CD4-positive, alpha-beta T cell treated with Interleukin-6 at 100 ng/mL for 8 hours (primary cell): Measurements from ENCODE around the gene SMARCA1.
"Not testable (repeated sequence)": the region's sequence is repeated elsewhere in the genome, so short reads cannot be mapped to it uniquely, and the experiment has no call there.

Source experiments
- DNase-seq: peaks from one replicate; pipeline ENCODE4 v3.0.0-alpha.2; 2020; ENCODE audit warnings: mixed read lengths, low spot score

The SMARCA1 gene, protein sequence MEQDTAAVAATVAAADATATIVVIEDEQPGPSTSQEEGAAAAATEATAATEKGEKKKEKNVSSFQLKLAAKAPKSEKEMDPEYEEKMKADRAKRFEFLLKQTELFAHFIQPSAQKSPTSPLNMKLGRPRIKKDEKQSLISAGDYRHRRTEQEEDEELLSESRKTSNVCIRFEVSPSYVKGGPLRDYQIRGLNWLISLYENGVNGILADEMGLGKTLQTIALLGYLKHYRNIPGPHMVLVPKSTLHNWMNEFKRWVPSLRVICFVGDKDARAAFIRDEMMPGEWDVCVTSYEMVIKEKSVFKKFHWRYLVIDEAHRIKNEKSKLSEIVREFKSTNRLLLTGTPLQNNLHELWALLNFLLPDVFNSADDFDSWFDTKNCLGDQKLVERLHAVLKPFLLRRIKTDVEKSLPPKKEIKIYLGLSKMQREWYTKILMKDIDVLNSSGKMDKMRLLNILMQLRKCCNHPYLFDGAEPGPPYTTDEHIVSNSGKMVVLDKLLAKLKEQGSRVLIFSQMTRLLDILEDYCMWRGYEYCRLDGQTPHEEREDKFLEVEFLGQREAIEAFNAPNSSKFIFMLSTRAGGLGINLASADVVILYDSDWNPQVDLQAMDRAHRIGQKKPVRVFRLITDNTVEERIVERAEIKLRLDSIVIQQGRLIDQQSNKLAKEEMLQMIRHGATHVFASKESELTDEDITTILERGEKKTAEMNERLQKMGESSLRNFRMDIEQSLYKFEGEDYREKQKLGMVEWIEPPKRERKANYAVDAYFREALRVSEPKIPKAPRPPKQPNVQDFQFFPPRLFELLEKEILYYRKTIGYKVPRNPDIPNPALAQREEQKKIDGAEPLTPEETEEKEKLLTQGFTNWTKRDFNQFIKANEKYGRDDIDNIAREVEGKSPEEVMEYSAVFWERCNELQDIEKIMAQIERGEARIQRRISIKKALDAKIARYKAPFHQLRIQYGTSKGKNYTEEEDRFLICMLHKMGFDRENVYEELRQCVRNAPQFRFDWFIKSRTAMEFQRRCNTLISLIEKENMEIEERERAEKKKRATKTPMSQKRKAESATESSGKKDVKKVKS

DNA sequence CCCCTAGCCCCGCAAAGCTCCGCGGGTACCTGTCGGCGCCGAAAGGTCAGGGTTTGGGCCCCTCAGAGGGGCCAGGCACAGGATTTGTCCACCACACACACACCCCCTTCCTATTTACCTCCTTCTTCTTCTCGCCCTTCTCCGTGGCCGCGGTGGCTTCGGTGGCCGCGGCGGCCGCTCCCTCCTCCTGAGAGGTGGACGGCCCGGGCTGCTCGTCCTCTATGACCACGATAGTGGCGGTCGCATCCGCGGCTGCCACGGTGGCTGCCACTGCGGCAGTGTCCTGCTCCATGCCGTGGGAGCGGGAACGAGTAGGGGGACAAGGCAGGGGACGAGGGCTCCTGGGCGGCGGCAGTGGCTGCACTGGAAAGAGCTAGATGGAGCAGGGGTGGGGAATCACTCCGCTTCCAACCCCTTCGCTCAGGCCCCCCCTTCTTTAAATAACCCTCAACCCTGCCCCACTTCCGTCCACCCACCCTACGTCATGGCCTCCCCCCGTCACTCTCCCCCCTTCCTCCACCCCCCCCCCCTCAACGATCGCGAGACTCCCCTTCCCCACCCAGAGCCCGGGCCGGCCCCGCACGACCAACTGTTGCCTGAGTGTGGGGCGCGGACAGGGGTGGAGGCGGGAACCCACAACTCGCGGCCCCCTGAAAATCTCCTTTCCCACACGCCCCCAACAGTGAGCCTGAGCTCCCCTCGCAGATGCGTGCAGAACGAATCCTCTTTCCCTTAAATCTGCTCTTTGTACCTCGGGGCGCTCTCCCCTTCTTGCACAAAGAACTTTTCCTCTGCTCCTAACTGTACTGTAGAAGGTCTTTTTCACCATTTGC, at the start of gene SMARCA1:
TSS of gene SMARCA1 (minus strand) at position 412 of the 833 bp plus-strand sequence. CDS start at position 292, 120 bp downstream.
- no peak for DNase-seq

DNA sequence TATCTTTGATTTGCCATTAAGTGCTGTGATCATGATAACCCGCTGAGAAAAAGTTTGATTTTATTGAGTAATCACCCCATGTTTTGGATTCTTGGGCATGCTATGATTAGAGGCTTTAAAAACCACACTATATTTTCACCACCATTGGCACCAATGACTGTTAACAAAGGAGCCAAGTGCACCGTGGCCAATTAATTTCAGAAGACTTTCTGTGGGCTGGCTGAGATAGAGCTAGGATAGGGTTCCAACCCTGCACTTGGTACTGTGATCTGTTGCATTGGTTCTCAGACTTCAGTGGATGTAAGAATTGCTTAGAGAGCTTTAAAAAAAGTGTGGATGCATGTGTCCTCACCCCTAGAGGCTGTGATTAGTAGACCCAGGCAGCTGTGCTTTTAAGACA, 49.1 kb upstream of the SMARCA1 start:
- no peak for DNase-seq

DNA sequence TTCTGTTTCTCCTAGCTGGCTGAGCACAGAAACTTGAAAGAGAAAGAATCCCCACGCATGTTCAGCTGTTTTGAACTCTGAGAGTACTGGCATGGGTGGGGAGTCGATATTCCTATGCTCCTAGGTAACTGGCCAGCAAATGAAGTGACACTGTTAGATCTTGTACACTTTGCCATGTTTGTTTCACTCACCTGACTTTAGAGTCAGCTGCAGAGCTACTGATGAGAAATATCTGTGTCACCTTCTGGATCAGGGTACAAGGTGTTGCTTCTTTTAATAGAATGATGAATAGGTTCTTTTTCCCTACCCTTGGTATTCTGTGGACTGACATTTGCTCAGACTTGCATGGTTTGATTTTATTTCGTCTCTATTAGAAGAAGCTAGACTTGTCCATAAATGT, 45.1 kb upstream of the SMARCA1 start:
- no peak for DNase-seq

DNA sequence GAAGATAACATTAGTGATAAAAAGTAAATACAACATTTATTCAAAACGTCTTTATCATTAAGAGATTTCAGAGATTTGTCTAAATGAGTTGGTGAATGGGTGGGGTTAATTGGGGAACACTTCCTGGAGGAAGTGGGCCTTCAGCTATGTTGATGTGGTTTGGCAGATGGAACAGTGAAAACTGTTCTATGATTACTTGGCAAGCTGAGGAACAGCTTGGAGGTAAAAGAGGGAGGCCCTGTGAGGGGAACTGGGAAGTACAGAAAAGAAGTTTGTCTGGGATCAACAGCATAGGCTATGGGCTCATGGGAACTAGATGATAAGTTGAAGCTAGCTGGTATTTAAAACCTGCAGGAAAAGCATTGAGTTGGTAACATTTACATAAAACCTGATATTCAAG, 42.8 kb upstream of the SMARCA1 start:
- DNase-seq, result no peak

DNA sequence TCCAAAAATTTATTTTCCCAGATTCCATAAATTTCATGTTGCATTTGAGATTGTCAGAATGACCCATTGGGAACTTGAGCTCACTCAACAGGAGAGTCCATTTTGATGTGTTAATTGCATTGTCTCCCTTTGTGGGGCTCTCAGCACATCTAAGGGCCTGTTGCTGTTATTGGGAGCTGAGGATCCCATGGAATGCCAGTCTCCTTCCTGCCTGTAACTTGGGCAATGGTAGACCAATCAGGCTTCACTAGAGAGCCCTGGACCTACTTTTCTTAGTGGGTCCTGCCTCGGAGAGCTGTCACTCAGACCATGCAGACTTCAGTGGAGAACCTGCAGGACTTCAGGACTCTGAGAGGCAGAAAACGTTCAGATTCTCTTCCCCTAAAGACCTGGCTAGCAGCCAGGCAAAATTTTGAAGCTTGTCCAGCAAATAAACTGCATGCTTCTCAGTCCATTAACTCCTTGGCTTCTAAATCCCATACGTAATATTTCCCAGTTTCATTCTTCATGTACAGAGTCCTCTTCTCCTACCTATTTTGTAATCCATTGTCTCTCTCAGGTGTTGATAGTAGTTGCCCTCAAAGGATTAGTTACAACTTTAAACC, 41.9 kb upstream of the SMARCA1 start:
- no peak for DNase-seq

DNA sequence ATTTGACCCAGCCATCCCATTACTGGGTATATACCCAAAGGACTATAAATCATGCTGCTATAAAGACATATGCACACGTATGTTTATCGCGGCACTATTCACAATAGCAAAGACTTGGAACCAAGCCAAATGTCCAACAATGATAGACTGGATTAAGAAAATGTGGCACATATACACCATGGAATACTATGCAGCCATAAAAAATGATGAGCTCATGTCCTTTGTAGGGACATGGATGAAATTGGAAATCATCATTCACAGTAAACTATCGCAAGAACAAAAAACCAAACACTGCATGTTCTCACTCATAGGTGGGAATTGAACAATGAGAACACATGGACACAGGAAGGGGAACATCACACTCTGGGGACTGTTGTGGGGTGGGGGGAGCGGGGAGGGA, 41.1 kb upstream of the SMARCA1 start:
- not testable (repeated sequence) for DNase-seq

DNA sequence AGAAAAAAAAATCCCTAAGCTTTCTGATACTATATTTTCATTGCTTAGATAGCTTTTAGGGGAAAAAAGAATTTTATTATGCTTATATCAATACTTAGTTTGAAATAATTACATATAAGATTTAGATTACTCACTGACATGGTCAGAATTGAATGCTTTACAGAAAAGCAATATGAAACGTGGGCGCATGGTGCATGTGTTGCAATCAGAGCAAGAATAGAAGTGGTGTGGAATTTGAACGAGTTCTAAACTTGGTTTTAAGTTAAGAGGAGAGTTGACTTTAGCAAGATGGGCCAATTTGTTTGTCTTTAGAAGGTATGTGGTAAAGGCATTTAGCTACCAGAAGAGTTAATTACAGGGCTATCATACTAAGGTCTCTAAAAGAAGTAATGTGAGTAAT, 38.2 kb upstream of the SMARCA1 start:
- DNase-seq, result no peak

DNA sequence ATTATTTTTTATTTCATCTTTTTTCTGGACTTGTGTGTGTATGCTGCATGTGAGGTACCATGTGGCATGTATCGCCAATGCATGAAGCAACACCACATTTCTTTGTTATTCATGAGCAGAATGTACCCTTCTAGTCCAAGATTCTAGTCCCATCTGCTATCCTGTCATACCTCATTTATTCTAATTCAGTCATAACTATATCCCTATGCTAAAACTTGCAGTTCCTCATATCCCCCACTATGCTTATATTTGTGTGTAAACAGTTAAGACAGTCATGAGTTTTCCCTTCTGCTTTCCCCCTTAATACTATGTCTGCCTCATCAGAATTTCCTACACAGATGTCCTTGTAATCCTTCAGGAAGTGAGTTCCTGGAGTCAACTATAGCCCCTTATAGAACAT, 36.5 kb upstream of the SMARCA1 start:
- no peak for DNase-seq

DNA sequence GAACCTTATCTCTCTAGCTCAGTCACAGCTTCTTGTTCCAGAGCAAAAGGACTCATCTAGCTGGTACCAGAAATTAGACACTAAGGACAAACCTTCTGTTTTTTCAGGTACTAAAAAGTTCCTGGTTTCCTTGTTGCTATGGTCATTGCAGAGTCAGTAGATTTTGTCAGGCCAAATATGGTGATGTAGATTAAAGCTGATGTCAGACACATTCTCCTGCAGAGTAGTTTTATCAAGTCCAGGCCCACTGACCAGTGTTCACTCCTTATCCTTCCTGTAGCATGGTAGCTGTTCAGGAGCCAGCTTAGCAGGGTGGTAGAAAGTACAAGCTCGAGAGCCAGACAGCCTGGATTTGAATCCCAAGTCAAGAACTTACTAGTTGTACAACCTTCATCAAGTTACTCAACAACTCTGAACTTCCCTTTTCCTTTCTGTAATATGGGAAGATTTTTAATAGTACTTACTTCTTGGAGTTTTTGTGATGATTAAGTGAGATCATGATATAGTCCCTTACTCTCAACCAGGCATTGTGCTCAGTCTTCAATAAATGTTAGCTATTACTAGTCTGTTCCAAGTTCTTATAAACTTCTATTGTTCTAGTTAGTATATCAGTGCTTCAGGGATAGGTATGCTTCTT, 34.7 kb upstream of the SMARCA1 start:
- no peak for DNase-seq

DNA sequence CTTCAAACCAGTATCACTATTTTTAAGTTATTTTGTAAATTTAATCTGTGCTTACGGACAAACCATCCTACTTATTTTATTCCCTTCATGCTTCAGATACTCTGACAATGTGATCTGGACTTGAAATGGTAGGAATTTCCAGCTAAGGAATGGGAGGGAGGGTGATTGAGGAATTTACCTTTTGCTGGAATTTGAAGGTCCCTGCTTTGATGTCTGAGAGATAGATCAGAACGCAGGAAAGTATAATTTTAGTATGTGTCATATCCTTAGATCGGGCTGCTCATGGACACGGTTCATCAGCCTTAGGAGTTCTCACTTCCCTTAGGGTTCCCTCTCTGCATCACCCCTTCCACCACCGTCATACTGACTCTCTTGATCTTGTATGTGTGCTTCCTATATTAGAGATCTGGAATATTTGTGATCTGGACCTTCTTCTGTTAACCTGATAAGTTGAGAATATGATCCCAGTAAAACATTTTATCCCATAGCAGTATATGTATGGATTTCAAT, 33.6 kb upstream of the SMARCA1 start:
- no peak for DNase-seq

DNA sequence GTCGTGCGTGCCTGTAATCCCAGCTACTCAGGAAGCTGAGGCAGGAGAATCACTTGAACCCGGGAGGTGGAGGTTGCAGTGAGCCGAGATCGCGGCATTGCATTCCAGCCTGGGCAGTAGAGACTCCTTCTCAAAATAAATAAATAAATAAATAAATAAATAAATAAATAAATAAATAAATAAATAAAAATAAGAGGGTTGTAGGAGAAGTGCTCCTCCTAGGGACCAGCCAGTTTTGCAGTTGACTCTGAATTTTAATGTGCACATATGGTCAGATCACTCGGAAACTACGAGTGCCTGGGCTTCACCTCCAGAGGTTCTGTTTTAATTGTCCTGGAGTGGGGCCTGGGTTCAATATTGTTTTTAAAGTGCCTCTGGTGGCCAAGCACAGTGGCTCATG, 31.5 kb upstream of the SMARCA1 start:
- DNase-seq, result not testable (repeated sequence)

DNA sequence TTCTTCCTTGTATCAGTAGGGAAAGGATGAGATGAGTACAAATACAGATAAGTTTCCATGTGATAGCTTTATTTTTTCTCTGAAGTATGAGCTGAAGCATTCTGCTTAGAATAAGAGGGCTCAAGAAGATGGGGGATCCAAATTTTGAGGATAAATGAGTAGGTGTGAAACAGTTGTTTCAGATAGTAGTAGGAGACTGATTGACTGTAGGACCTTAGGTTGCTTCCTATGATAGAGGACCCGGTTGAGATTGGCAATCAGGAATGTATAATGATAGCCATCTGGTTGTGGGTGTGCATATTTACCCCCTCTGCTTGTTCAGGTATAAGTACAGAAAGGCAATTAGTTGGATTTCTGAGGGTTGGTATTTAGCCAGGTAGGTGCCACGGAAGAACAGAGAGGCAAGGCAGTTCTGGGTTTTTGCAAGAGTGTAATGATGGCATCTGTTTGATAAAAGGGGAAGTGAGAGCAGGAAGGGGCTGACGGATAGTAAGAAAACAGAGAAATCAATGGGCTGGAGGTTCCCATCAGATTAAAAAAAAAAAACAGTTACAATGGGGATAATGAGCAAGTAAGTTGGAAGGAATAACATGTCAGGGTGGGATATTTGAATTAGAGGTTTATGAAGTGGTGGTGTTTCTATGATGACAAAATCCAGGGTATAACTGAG, 30.5 kb upstream of the SMARCA1 start:
- DNase-seq, result no peak

DNA sequence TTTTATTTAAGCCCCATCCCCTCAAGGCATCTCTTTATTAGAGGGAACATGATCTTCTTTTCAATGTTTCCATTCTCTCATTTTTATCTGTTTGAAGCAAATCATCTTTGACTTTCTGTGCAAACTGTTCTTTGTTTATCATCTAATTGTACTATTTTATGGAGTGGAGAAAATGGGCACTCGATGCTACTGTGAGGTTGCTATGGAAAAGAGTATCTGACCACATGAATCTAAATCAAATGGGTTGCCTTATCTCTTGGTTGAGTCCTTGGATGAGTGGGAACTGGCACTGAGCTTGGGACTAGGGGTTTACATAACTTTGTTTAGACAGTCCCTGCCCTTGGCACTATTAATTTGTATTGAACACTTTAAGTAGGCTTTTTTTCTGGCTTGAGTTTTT, 25.8 kb upstream of the SMARCA1 start:
- no peak for DNase-seq

DNA sequence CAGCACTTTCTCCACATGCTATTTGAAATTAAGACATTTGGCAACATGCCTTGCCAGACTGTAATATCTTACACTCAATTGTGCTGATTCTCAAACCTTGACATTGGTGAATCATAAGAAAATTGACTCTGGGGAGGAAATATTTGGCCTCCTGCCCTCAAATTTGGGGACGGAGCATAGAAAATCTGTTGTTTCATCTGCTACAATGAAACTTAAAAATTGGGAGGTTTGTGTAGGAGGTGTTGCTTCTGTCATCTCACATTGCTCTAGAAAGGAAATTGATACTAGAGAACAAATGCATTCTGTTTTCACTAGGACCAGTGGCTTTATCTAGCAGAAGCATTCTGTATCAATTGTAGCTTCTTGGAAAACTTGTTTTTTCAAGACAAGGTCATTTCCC, 22.1 kb upstream of the SMARCA1 start:
- DNase-seq, result no peak

DNA sequence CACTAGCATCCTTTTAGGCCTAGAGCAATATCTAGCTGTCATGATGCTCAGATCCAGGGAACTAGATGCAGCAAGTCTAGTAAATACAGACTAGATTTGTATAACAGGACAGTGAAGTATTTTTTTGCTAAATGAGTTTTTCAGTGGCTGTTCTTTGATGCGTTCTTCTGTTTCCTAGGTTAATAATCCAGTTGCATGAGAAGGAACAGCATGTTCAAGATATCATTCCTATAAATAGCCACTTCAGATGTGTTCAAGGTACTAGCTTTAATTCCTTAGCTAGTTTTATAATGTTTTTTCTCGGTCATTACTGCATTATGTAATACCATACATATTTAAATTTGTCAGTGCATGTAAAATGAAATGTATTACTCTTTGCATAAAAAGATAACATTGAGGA, 21.5 kb upstream of the SMARCA1 start:
- DNase-seq, result no peak

DNA sequence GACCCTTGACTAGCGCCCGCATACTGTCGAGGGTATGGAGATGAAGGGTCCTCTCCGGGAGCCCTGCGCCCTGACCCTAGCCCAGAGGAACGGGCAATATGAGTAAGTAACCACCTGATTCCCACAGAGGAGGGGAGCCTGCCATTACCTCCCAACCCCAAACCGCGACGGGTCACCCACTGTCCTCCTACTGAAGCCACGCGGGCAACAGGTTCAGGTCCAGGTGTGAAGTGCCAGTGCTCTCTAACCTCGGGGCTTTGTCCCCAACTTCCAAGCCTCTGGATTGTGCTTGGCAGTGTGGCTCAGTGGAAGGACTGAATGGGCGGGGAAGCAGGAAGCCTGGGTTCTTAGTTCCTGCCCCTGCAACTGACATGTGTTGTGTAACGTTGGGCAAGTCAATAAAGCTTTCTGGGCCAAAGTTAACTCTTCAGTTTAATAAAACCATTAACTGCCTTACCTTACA, 17.5 kb upstream of the SMARCA1 start:
- DNase-seq, result no peak

DNA sequence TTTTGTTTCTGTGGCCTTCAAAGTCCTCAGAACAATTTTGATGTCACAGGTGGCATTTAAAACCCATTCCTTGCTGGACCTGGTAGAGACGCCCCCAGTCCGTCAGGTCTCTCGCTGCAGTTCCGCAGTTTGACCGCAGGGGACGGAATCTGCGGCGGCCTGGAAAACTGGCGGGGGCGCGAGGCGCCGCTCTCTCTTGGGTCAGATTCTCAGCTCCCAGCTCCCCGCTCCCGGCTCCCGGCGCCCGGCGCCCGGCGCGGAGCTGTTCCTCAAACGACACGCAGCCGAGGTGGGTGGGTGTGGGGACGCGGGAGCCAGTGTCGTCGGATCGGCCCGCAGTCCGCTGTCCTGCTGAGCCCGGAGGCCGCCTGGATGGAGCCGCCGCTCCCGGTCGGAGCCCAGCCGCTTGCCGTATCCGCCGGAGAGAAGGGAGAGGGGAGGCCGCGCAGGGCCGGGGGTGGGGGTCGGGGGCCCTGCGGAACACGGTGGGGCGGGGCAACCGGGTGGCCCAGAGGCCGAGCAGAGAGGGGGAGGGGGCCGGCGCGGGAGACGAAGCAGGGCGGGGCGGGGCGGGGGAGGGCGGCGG, 16.9 kb upstream of the SMARCA1 start, which contains the start of gene OCRL:
TSS of gene OCRL (plus strand) at position 192 of the 586 bp plus-strand sequence. CDS start at position 373, 181 bp downstream.
- peak; percentile 29 for DNase-seq

DNA sequence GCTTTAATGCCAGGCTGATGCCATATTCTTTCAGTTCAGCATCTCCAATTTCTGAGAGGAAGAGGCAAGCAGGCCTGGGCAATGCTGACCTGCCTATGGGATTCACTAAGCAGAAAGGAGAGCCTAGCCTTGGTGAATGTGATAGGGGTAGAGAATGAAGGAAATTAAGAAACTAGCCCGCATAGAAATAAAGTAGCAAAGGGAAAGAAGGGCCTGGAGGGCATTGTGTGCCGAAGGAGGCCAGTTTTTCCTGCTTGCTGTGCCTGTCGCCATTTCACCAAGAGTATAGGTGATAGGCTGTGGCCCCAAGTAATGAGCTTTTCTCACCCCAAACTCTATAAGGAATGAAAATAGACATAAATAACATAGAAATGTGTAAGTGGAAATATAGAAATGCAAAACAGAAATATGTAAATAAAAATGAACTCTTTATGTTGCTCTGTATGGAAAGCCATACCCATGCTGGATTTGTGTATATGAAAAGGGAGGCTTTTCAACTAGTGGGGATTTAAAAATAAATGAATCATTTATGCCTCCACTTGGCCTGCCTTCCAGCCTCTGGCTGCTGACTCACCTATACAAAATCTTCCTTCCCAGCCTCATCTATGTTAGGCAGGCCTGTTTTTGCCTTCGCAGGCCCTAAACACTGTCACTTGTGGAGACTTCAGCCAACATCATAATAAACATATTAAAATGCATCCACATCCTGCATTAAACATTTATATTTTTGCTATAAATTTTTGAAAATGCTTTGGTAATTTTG, 11.7 kb upstream of the SMARCA1 start:
- no peak for DNase-seq

DNA sequence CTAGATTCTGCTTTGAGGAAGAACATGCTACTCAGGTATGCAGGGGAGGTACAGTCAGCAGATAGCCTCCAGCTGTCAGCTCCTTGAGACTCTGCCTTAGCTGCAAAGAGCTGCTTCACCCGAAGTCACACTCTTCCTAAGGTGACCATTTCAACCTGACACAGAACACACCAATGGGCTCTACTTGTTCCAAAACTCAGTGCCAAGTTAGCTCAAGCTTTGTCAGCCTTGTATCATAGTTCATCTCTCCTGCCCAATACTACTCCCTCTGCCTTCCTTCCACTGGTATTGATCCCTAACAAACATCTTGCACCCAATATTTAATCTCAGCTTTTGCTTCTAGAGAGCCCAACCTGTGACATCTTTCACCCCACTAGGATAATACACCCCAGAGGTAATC, 7.8 kb upstream of the SMARCA1 start:
- no peak for DNase-seq
